ENCODE measurements around the gene PPP1R8.

DNA sequence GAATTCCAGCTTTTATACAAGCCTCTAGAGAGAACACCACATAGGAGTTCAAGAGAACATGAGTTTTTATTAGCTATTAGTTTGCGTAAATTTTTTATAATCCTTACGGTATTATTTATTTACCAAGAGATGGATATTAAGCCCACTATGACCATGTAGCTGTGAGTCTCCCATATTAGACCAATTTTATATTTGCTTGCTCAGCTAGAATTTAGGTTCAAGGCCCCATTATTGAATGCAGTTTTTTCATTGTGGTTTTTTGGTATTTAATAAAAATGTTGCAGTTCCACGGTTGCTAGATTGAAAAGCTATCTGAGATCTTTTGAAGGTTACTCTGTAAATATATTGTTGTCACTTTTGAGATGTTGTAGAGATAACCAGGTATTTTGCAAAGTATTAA is 2.9 kb downstream of the PPP1R8 start:
- no peak for TF ChIP-seq CTCF (IDR thresholded peaks at IDR 0.05)
- no peak for TF ChIP-seq POLR2A (IDR thresholded peaks at IDR 0.05)
